Stimulated activated CD4-positive, alpha-beta T cell treated with anti-CD3 and anti-CD28 coated beads, Interleukin-12 subunit alpha, Interleukin-12 subunit beta, amount 100 ng/mL, for 48 hours (primary cell): ENCODE measurements around the gene TRIM40.

Experiments
- DNase-seq, 3 donors: peaks; one replicate each; pipeline ENCODE4 v3.0.0-alpha.2; 2020; ENCODE audit warnings: low read depth in 2 of 3, low spot score in 1 of 3

Gene TRIM40

GRCh38 chr6:30195951-30196350 lies 60.0 kb downstream of the TRIM40 start:
- no peak for DNase-seq

GRCh38 chr6:30196376-30196775 lies 60.4 kb downstream of the TRIM40 start:
- DNase-seq = no peak
